ENCODE results near the gene DET1.

GRCh38 chr15:88541709-88542341 lies 4.7 kb downstream of the DET1 start:
- TF ChIP-seq YY1 (IDR thresholded peaks at IDR 0.05; ENCODE audit: low read depth): no peak
- no peak for TF ChIP-seq CTCF (IDR thresholded peaks at IDR 0.05)
- no peak for TF ChIP-seq RAD21 (IDR thresholded peaks at IDR 0.05; ENCODE audit: low read length)
- no peak for TF ChIP-seq REST (IDR thresholded peaks at IDR 0.05; ENCODE audit: low read depth, low read length)
- no peak for TF ChIP-seq USF2 (IDR thresholded peaks at IDR 0.05; ENCODE audit: borderline replicate concordance, low read depth, low read length)
- no peak for TF ChIP-seq MAX (IDR thresholded peaks at IDR 0.05; ENCODE audit: low read depth)
- no peak for TF ChIP-seq IRF3 (IDR thresholded peaks at IDR 0.05; ENCODE audit: low read depth, low read length)
- TF ChIP-seq JUND (IDR thresholded peaks at IDR 0.05): no peak
- no peak for TF ChIP-seq TAF1 (IDR thresholded peaks at IDR 0.05; ENCODE audit: borderline replicate concordance, low read depth, low read length)
